ENCODE measurements around the gene CYP3A5. TPM values are rescaled to one million over a fixed set of nuclear protein-coding genes. Genes with fewer than 3 reads are reported as not detected.

The CYP3A5 gene
- total and polyA plus RNA-seq, 9 of the 15 experiments (the other 6 are each of a cell fraction or from before 2014, with no cell fraction given), result 0.73 to 2.8 (median 1.5) TPM

GRCh38 chr7:99685871-99686608, 6.2 kb upstream of the CYP3A5 start (continued):
- TF ChIP-seq MGA (IDR thresholded peaks at IDR 0.05) (peak; percentile 54), SP1 (CRISPR knock-in tag; IDR thresholded peaks at IDR 0.05) (peak; percentile 61; the same call in 1 of the 2 replicates), CREB3 (tag; conservative IDR thresholded peaks at IDR 0.05; ENCODE audit: low read depth) (0 out of 2 replicates have a peak, but pooled peaks have one; percentile 16), RAD21 (CRISPR knock-in tag; conservative IDR thresholded peaks at IDR 0.05 in 1 of 2, IDR thresholded peaks at IDR 0.05 in 1 of 2) (0 out of 4 replicates have a peak, but pooled peaks of 1 of the 2 experiments have one; percentile 8), NCOR1 (IDR thresholded peaks at IDR 0.05) (peak; percentile 64), LEF1 (IDR thresholded peaks at IDR 0.05) (peak; percentile 91), TAL1 (IDR thresholded peaks at IDR 0.05) (peak; percentile 43; the same call in 1 of the 2 replicates), L3MBTL2 (IDR thresholded peaks at IDR 0.05) (peak; percentile 39), SMARCA4 (IDR thresholded peaks at IDR 0.05) (peak; percentile 69)

All from K562 (cell line).